Fibroblast of the aortic adventitia (primary cell): ENCODE results near the gene OR4M1. TPM values are rescaled to one million over a fixed set of nuclear protein-coding genes. Genes with fewer than 3 reads are reported as not detected.
"Not testable (repeated sequence)": the region's sequence is repeated elsewhere in the genome, so short reads cannot be mapped to it uniquely, and the experiment has no call there.

ENCODE experiments used
- DNase-seq: peaks from one replicate; pipeline ENCODE4 v3.0.0-alpha.2; 2010; ENCODE audit warnings: low read depth
- H3K4me3 ChIP-seq: 2 replicates; pipeline ENCODE4 v1.5.1; 2011; ENCODE audit warnings: low read depth, mild to moderate bottlenecking, control low read depth, low read length, moderate library complexity
- total RNA-seq: library from RNA; depleted of rRNA; stranded (reverse); fragments of >200 nt; gene quantifications from 2 replicates; pipeline ENCODE4 v1.2.3, GENCODE V29; 2012; ENCODE audit warnings: low replicate concordance
- TF ChIP-seq, protein P1 (sequence below): IDR thresholded peaks from 2 replicates; pipeline ENCODE4 v1.5.1; 2011; ENCODE audit warnings: mild to moderate bottlenecking, low read length, control low read depth, inconsistent platforms; ENCODE audit not compliant: insufficient read depth

Gene OR4M1, protein sequence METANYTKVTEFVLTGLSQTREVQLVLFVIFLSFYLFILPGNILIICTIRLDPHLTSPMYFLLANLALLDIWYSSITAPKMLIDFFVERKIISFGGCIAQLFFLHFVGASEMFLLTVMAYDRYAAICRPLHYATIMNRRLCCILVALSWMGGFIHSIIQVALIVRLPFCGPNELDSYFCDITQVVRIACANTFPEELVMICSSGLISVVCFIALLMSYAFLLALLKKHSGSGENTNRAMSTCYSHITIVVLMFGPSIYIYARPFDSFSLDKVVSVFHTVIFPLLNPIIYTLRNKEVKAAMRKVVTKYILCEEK
- not detected in 2 replicates for total RNA-seq

DNA sequence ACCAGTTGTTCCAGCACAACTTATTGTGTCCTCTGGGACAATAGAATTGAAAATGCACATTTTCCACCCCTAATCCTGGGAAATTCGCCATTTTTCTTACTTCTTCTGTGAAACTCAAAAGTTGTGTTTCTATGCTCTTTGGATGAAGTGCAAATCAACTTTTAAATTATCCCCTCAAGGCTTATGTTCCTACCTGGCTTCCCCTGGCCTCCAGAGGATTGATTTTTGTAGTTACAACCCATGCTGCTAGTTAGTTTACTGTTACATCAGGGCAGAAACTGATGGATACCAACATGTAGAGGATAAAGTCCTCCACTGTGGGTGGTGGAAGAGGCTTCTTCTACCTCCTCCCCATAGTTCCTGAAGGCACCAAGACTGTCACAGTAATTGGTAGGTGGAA lies at the start of gene OR4M1:
Gene OR4M1, plus strand, starts transcription at position 301 of the 400 bp plus-strand sequence. CDS start 6,819 bp downstream, outside the sequence.
- DNase-seq, H3K4me3 ChIP-seq: not testable (repeated sequence)

DNA sequence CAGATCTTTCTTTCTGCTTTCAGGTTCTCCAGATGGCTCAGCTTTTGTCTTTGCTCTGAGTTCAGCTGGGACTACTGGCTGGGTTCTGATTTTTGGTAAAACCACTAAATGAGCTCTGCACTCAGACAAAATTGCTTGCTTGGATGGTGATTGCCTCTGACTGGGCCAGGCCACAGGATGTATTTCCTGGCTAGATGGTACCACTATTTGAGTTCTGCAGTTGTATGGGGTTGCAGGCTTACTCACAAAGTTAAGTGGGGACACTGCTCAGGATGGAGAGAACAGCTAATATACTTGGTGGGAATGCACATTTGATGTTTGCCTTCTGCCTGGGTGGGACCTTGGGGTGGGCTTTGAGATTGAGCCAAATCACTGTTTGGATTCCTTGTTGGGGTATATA lies 43.9 kb upstream of the OR4M1 start:
- DNase-seq, result no peak
- TF ChIP-seq, protein P1, sequence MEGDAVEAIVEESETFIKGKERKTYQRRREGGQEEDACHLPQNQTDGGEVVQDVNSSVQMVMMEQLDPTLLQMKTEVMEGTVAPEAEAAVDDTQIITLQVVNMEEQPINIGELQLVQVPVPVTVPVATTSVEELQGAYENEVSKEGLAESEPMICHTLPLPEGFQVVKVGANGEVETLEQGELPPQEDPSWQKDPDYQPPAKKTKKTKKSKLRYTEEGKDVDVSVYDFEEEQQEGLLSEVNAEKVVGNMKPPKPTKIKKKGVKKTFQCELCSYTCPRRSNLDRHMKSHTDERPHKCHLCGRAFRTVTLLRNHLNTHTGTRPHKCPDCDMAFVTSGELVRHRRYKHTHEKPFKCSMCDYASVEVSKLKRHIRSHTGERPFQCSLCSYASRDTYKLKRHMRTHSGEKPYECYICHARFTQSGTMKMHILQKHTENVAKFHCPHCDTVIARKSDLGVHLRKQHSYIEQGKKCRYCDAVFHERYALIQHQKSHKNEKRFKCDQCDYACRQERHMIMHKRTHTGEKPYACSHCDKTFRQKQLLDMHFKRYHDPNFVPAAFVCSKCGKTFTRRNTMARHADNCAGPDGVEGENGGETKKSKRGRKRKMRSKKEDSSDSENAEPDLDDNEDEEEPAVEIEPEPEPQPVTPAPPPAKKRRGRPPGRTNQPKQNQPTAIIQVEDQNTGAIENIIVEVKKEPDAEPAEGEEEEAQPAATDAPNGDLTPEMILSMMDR, result no peak
- no peak overlapping the region for H3K4me3 ChIP-seq

DNA sequence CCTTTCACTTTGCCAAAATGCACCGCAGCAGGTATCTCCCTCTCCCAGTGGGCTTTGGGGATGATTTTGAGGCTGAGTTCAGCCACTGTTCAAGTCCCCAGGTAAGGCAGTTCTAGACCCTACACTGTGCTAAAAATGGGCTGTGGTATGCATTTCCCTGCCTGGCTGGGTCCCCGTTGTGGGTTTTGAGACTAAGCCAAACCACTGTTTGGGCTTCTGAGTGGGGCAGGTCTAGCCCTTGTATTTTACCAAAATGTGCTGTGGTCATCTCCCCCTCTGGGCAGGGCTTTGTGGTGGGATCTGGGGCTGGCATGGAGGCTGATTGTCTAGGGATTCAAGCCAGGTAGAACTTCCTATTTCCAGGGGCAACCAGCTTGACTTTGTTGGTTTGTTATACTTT lies 43.5 kb upstream of the OR4M1 start:
- TF ChIP-seq, protein P1, result no peak
- H3K4me3 ChIP-seq, result no peak overlapping the region
- no peak for DNase-seq

DNA sequence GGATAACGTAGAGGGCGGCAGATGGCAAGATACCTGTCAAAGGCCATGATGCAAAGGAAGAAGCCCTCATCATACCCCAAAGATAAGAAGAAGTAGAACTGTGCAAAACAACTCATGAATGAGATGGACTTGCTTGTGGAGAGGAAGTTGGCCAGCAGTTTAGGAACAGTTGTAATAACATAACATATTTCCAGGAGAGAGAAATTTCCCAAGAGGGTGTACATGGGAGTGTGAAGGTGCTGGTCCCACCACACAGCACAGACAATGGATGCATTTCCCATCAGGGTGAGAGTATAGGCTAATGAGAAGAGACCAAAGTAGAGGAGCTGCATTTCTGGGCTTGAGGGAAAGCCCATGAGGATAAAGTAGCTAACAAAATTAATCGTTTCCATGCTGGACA lies 39.4 kb upstream of the OR4M1 start:
- H3K4me3 ChIP-seq, DNase-seq: not testable (repeated sequence)

DNA sequence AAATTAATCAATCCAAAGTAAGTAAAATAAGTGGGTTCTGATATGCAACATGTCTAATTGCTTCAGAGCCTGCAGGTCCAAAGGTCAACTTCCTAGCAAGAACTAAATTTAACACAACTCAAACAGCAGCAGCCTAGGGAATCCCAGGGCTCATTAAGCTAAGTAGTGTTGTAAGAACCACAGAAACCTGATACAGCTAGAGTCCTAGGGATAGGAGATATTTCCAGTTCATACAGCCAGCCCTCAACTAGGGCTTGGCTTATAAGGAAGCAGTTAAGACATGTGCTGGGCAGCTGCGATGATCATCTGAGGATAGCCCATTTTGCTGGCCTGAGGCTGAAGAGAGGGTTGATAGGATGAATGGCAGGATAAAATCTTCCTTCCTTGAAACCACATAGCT lies 30.0 kb upstream of the OR4M1 start, which contains the start of gene OR4Q3:
Gene OR4Q3, plus strand, starts transcription at position 316 of the 400 bp plus-strand sequence.
- H3K4me3 ChIP-seq, result no peak within 1 kb of the TSS
- no peak for DNase-seq
- TF ChIP-seq, protein P1, result no peak

DNA sequence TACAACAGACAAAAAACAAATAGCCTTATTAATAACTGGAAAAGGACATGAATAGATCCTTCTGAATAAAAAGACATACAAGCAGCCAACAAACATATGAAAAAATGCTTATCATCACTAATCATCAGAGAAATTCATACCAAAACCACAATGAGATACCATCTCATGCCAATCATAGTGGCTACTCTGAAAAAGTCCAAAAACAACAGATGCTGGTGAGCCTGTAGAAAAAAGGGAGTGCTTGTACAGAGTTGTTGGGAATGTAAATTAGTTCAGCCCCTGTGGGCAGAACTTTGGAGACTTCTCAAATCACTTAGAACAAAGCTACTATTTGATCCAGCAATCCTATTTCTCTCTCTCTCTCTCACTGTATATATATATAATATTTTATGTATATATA lies 21.0 kb upstream of the OR4M1 start:
- not testable (repeated sequence) for H3K4me3 ChIP-seq, DNase-seq

DNA sequence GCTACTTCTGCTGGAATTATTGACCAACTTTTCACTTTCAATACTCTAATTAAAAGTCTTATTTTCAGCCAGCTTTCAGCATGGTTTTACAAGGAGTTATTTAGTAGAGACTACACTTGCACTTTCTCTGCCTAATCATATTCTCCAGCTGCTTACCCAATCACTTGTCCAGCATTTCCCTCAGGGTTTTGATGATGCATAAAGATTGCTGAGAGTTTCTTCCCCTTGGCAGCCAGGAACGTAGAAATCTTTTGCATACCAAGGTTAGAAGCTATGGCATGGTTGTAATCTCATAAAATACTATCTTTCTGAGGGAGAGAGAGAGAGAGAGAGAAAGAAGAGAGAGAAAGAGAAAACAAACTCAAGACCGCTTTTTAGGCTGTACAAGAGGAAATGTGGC lies 19.1 kb upstream of the OR4M1 start:
- TF ChIP-seq, protein P1, result no peak
- DNase-seq, result no peak
- H3K4me3 ChIP-seq, result no peak overlapping the region

DNA sequence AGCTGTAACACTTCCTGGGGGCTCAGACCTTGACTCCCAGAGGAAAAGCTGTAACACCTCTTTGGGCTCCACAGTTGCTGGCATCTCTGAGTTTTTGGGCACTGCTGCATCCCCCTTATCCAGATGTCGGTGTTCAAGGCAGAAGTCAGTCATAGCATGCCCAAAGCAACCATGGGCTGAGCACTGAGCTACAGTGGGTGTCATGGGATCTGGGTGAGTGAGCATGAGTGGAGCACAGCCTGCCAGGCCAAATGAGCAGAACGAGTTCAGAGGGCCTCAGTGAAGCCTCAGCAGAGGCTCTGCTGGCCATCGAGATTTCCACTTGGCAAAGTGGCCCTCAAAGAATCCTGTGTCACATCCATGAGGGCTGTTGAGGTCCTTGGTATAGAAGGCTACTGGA lies 1.8 kb upstream of the OR4M1 start:
- not testable (repeated sequence) for DNase-seq, H3K4me3 ChIP-seq

DNA sequence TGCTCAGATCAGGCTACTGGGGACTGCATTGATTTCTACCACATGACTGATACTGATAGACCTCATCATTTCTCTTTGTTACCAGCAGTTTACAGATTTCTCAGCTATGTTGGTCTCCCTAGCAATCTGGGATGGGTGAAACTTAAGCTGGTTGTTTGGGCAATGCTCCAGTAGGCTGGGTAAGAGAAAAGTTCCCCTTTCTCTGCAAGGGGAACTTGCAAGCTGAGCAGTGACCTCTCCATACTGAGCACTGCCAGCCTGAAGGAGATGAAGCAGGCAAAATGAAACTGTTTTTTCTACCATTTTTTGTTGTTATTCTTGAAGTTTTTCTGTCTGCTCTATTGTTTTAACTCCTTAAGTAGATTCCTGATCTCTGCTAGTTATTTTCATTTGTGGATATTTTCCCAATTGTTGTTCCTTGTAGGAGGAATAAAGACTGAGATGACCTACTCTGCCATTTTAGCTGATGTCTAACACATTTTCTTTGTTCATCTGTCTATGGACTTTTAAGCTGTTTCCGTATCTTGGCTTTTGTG lies 1.3 kb upstream of the OR4M1 start:
- TF ChIP-seq, protein P1, result no peak
- no peak overlapping the region for H3K4me3 ChIP-seq
- DNase-seq, result no peak

DNA sequence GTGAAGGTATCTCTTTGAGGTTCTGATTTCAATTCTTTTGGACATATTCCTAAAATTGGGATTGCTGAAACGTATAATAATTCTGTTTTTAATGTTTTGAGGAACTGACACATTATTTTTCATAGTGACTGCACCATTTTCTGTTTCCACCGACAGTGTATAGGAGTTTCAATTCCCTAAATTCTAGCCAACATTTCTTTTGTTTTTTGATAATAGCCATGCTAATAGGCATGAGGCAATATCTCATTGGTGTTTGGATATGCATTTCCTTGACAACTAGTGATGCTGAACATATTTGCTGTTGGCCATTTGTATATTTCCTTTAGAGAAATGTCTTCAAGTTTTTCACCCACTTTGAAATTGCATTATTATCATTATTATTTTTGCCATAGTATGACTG lies 850 bp upstream of the OR4M1 start:
- H3K4me3 ChIP-seq, DNase-seq: not testable (repeated sequence)
